ENCODE results near the gene ARFGAP1. TPM values are rescaled to one million over a fixed set of nuclear protein-coding genes. Genes with fewer than 3 reads are reported as not detected.

The ARFGAP1 gene
- total RNA-seq, 1 experiment from 2014 or later = 127 TPM

GRCh38 chr20:63335711-63336110 is 63.1 kb downstream of the ARFGAP1 start:
- no peak overlapping the region for H3K4me3 Mint-ChIP-seq (ENCODE audit: low read depth, unreplicated experiment)
- no peaks in the 10 kb centered on the region for H3K4me1 Mint-ChIP-seq (ENCODE audit: low read depth, unreplicated experiment)
- H3K36me3 Mint-ChIP-seq (ENCODE audit: insufficient read depth, unreplicated experiment) = peaks cover 10% of the 10 kb centered on the region
- H3K9me3 Mint-ChIP-seq (ENCODE audit: low read depth, unreplicated experiment) = peaks cover 5% of the 10 kb centered on the region
- no peak for DNase-seq
- no TSS peak for BruUV-seq (replicated peaks)
- CTCF ChIA-PET = no interaction called here
- H3K27me3 Mint-ChIP-seq (ENCODE audit: unreplicated experiment) = peaks cover 93% of the 10 kb centered on the region
- H3K27ac Mint-ChIP-seq (ENCODE audit: unreplicated experiment) = no peak overlapping the region
- TF ChIP-seq CTCF (IDR thresholded peaks at IDR 0.05; ENCODE audit: unreplicated experiment) = no peak
- intact Hi-C loops (cut with micrococcal nuclease; ENCODE audit: unreplicated experiment) = no loop called here

- Mint-ChIP-seq H3K27ac (ENCODE audit: unreplicated experiment) (no peak overlapping the region), H3K4me3 (ENCODE audit: low read depth, unreplicated experiment) (no peak overlapping the region), H3K27me3 (ENCODE audit: unreplicated experiment) (peaks cover 93% of the 10 kb centered on the region), H3K9me3 (ENCODE audit: low read depth, unreplicated experiment) (peaks cover 5% of the 10 kb centered on the region), H3K36me3 (ENCODE audit: insufficient read depth, unreplicated experiment) (peaks cover 10% of the 10 kb centered on the region), H3K4me1 (ENCODE audit: low read depth, unreplicated experiment) (no peaks in the 10 kb centered on the region)
- CTCF ChIA-PET = no interaction called here
- no TSS peak for BruUV-seq (replicated peaks)
- intact Hi-C loops (cut with micrococcal nuclease; ENCODE audit: unreplicated experiment) = no loop called here
- TF ChIP-seq CTCF (IDR thresholded peaks at IDR 0.05; ENCODE audit: unreplicated experiment) = no peak
- DNase-seq = no peak
These were observed 63.7 kb downstream of the ARFGAP1 start for GRCh38 chr20:63336232-63336752.

GRCh38 chr20:63337786-63338420 is 65.3 kb downstream of the ARFGAP1 start:
- intact Hi-C loops (cut with micrococcal nuclease; ENCODE audit: unreplicated experiment) = no loop called here
- Mint-ChIP-seq H3K4me1 (ENCODE audit: low read depth, unreplicated experiment) (no peaks in the 10 kb centered on the region), H3K36me3 (ENCODE audit: insufficient read depth, unreplicated experiment) (peaks cover 10% of the 10 kb centered on the region), H3K27me3 (ENCODE audit: unreplicated experiment) (peaks cover 93% of the 10 kb centered on the region), H3K4me3 (ENCODE audit: low read depth, unreplicated experiment) (no peak overlapping the region), H3K27ac (ENCODE audit: unreplicated experiment) (no peak overlapping the region), H3K9me3 (ENCODE audit: low read depth, unreplicated experiment) (peaks cover 2% of the 10 kb centered on the region)
- DNase-seq = no peak
- TF ChIP-seq CTCF (IDR thresholded peaks at IDR 0.05; ENCODE audit: unreplicated experiment) = no peak
- CTCF ChIA-PET = interaction anchor here (1.3 kb wide), 1 partner anchor 44 kb away, joined by 4 read pairs; no protein-coding TSS in a partner anchor
- BruUV-seq (replicated peaks) = no TSS peak

Small RNA genes lying within 50 kb of the gene (microRNA-seq; reads per million reads assigned to microRNA genes)
- not detected for gene MIR3196
- 1.8 reads per million for gene MIR4326

Other genes starting within 250 kb of the ARFGAP1 start
- 93.4 and 94.4 TPM in 2 replicates for gene YTHDF1, start 56.7 kb upstream of the ARFGAP1 start, total RNA-seq (2022)
- gene BIRC7, start 36.9 kb upstream of the ARFGAP1 start, total RNA-seq (2022) = 0.26 TPM in 1 of 2 replicates, not detected in the other
- not detected in 2 replicates for gene NKAIN4, start 18.4 kb upstream of the ARFGAP1 start, total RNA-seq (2022)
- 0.44 TPM in 1 of 2 replicates, not detected in the other for gene COL20A1, start 20.4 kb downstream of the ARFGAP1 start, total RNA-seq (2022)
- gene CHRNA4, start 88.5 kb downstream of the ARFGAP1 start, total RNA-seq (2022) = not detected in 2 replicates
- gene KCNQ2, start 199.8 kb downstream of the ARFGAP1 start, total RNA-seq (2022) = 0.07 and 0.38 TPM in 2 replicates
- gene EEF1A2, start 226.3 kb downstream of the ARFGAP1 start, total RNA-seq (2022) = 359 and 393 TPM in 2 replicates
- 517 and 545 TPM in 2 replicates for gene PPDPF, start 248.0 kb downstream of the ARFGAP1 start, total RNA-seq (2022)

Data from Calu3 (cell line).